A549 (cell line): ENCODE results near the gene MIOX. TPM values are rescaled to one million over a fixed set of nuclear protein-coding genes. Genes with fewer than 3 reads are reported as not detected.

Source experiments
- ATAC-seq, 2 experiments: fragments of 200-7000 bp in 1 of 2; fragments of >200 bp in 1 of 2; cut with Nextera tagmentation in 1 of 2; cut with Tn5 transposase in 1 of 2; 3 replicates each; pipeline versions ENCODE4 v1.8.0 to v1.9.1; 2018 to 2020; ENCODE audit warnings: mild to moderate bottlenecking in 1 of 2, moderate library complexity in 1 of 2
- CTCF ChIA-PET: fragments of 300-600 bp; sonication (Branson Sonifier 250); formaldehyde crosslinking; extraction: SDS; loops from one replicate; lab custom pipeline; 2021; ENCODE audit warnings: antibody characterized with exemption, inconsistent platforms; lab: Yijun Ruan, JAX
- POLR2A ChIA-PET: fragments of 350-600 bp; formaldehyde crosslinking; extraction: SDS; loops from one replicate; lab custom pipeline; 2021; ENCODE audit warnings: antibody characterized with exemption, inconsistent platforms; lab: Yijun Ruan, JAX
- DNase-seq, 2 experiments: peaks; one replicate each; pipeline versions ENCODE4 v3.0.0 to v3.0.0-alpha.2; 2011 to 2016; ENCODE audit warnings: low read depth in 1 of 2, low spot score in 1 of 2
- FAIRE-seq: peaks from 2 replicates; lab custom pipeline; 2011; peaks lifted over from hg19 to GRCh38; lab: Jason Lieb, UNC
- H3K27ac ChIP-seq, 2 experiments: fragments of >200 bp; sonication (Bioruptor Twin); formaldehyde crosslinking; 3 replicates each; pipeline ENCODE4 v1.5.1; 2016 to 2017
- H3K4me1 ChIP-seq: fragments of >200 bp; sonication (Bioruptor Twin); formaldehyde crosslinking; 3 replicates; pipeline ENCODE4 v1.6.1; 2016
- H3K4me2 ChIP-seq: fragments of >200 bp; sonication (Bioruptor Twin); formaldehyde crosslinking; 3 replicates; pipeline ENCODE4 v1.6.1; 2016
- H3K4me3 ChIP-seq: fragments of >200 bp; sonication (Bioruptor Twin); formaldehyde crosslinking; 3 replicates; pipeline ENCODE4 v1.5.1; 2016
- H3K9me3 ChIP-seq: fragments of >200 bp; sonication (Bioruptor Twin); formaldehyde crosslinking; 3 replicates; pipeline ENCODE4 v1.6.1; 2016
- BCL3 ChIP-seq: fragments of >200 bp; sonication (Bioruptor Twin); formaldehyde crosslinking; IDR thresholded peaks from 3 replicates; pipeline ENCODE4 v1.6.1; 2016
- CBX2 ChIP-seq: fragments of 200-600 bp; sonication (generic); IDR thresholded peaks from 2 replicates; pipeline ENCODE4 v1.6.1; 2016; ENCODE audit warnings: low read depth, mild to moderate bottlenecking, borderline replicate concordance
- CBX8 ChIP-seq: fragments of 200-600 bp; sonication (generic); IDR thresholded peaks from 2 replicates; pipeline ENCODE4 v1.6.1; 2016
- CHD2 ChIP-seq: fragments of 150-350 bp; IDR thresholded peaks from 2 replicates; pipeline ENCODE4 v1.6.1; 2014; ENCODE audit warnings: low read length; ENCODE audit not compliant: partially characterized antibody
- EHMT2 ChIP-seq: fragments of 200-600 bp; sonication (generic); IDR thresholded peaks from 2 replicates; pipeline ENCODE4 v1.6.1; 2016; ENCODE audit warnings: antibody characterized with exemption, low read depth, mild to moderate bottlenecking, moderate library complexity
- FOXS1 ChIP-seq: fragments of 250-450 bp; sonication (Bioruptor Pico); IDR thresholded peaks from 2 replicates; pipeline ENCODE4 v1.5.0; 2020; ENCODE audit warnings: mild to moderate bottlenecking, moderate library complexity
- HOXA7 ChIP-seq: fragments of 250-450 bp; sonication (Bioruptor Pico); IDR thresholded peaks from 2 replicates; pipeline ENCODE4 v1.5.0; 2020; ENCODE audit warnings: mild to moderate bottlenecking, moderate library complexity
- HOXB5 ChIP-seq: fragments of 250-450 bp; sonication (Bioruptor Pico); IDR thresholded peaks from 2 replicates; pipeline ENCODE4 v1.5.0; 2020; ENCODE audit warnings: mild to moderate bottlenecking, moderate library complexity
- JUN ChIP-seq, 2 experiments: fragments of >200 bp; sonication (Bioruptor Twin); formaldehyde crosslinking; IDR thresholded peaks; 2 replicates in 1 of 2; 3 replicates in 1 of 2; pipeline ENCODE4 v1.6.1; 2016 to 2017
- KDM5A ChIP-seq: fragments of 200-600 bp; sonication (generic); IDR thresholded peaks from 2 replicates; pipeline ENCODE4 v1.6.1; 2016; ENCODE audit warnings: antibody characterized with exemption, mild to moderate bottlenecking
- MAX ChIP-seq: IDR thresholded peaks from 2 replicates; pipeline ENCODE4 v1.6.1; 2012
- NFE2L2 ChIP-seq: fragments of 150-350 bp; conservative IDR thresholded peaks from 2 replicates; pipeline ENCODE4 v1.6.1; 2014; ENCODE audit warnings: low read length
- NPAS2 ChIP-seq: fragments of 250-450 bp; sonication (Bioruptor Pico); IDR thresholded peaks from 2 replicates; pipeline ENCODE4 v1.8.0; 2022; ENCODE audit warnings: mild to moderate bottlenecking, moderate library complexity, borderline replicate concordance
- PHF8 ChIP-seq: fragments of 200-600 bp; sonication (generic); IDR thresholded peaks from 2 replicates; pipeline ENCODE4 v1.6.1; 2016; ENCODE audit warnings: low read depth, mild to moderate bottlenecking, antibody characterized with exemption, moderate library complexity, borderline replicate concordance
- POLR2A ChIP-seq: IDR thresholded peaks from 2 replicates; pipeline ENCODE4 v1.6.1; 2012; ENCODE audit warnings: mild to moderate bottlenecking, low read length
- RAD21 ChIP-seq, 2 experiments: fragments of >200 bp in 1 of 2; sonication (Bioruptor Twin) in 1 of 2; formaldehyde crosslinking in 1 of 2; IDR thresholded peaks in 1 of 2; conservative IDR thresholded peaks in 1 of 2; 2 replicates in 1 of 2; 3 replicates in 1 of 2; pipeline ENCODE4 v1.6.1; 2012 to 2018; ENCODE audit warnings: inconsistent platforms in 1 of 2
- RCOR1 ChIP-seq: fragments of 150-350 bp; IDR thresholded peaks from 2 replicates; pipeline ENCODE4 v1.6.1; 2014; ENCODE audit warnings: antibody characterized with exemption, low read length, low read depth
- REST ChIP-seq: fragments of 200-600 bp; sonication (generic); IDR thresholded peaks from 2 replicates; pipeline ENCODE4 v1.6.1; 2016; ENCODE audit warnings: antibody characterized with exemption, mild to moderate bottlenecking, moderate library complexity
- RNF2 ChIP-seq: fragments of 200-600 bp; sonication (generic); IDR thresholded peaks from 2 replicates; pipeline ENCODE4 v1.6.1; 2016; ENCODE audit warnings: low read depth, mild to moderate bottlenecking, antibody characterized with exemption, moderate library complexity, borderline replicate concordance
- SMC3 ChIP-seq: fragments of >200 bp; sonication (Bioruptor Twin); formaldehyde crosslinking; IDR thresholded peaks from 3 replicates; pipeline ENCODE4 v1.6.1; 2018; ENCODE audit warnings: inconsistent platforms
- TFCP2L1 ChIP-seq: fragments of 250-450 bp; sonication (Bioruptor Pico); IDR thresholded peaks from 2 replicates; pipeline ENCODE4 v1.5.0; 2021; ENCODE audit warnings: mild to moderate bottlenecking
- TP53 ChIP-seq: fragments of 250-450 bp; sonication (Bioruptor Pico); IDR thresholded peaks from 2 replicates; pipeline ENCODE4 v1.5.0; 2021; ENCODE audit warnings: mild to moderate bottlenecking, moderate library complexity
- USF2 ChIP-seq: fragments of 450-650 bp; IDR thresholded peaks from 2 replicates; pipeline ENCODE4 v1.6.1; 2014; ENCODE audit warnings: antibody characterized with exemption
- ZFP36 ChIP-seq: fragments of 450-650 bp; IDR thresholded peaks from 2 replicates; pipeline ENCODE4 v1.6.1; 2014; ENCODE audit warnings: borderline replicate concordance; ENCODE audit not compliant: partially characterized antibody
- ZNF302 ChIP-seq: fragments of 250-450 bp; sonication (Bioruptor Pico); IDR thresholded peaks from 2 replicates; pipeline ENCODE4 v1.9.0; 2021; ENCODE audit warnings: inconsistent platforms, mild to moderate bottlenecking, moderate library complexity
- WGBS: methylation state at CpG from one replicate; pipeline ENCODE4 v1.1.6; 2017; ENCODE audit errors: missing lambda C conversion rate; 5-methylcytosine and 5-hydroxymethylcytosine counted together
- polyA plus RNA-seq, 4 experiments: library from polyadenylated mRNA; depleted of rRNA in 3 of 4; stranded (reverse); fragments of >200 nt; fragmentation: RNase III in 1 of 4; extraction: RNeasy Plus Mini Kit Qiagen cat#74134 plus additional on column Dnase treatment in 1 of 4; gene quantifications; 2 replicates in 3 of 4; 3 replicates in 1 of 4; pipeline ENCODE4 v1.2.3, GENCODE V29; 2011 to 2017
- TF ChIP-seq, protein P1 (sequence below): fragments of 250-450 bp; sonication (Bioruptor Pico); IDR thresholded peaks from 2 replicates; pipeline ENCODE4 v1.5.0; 2021; ENCODE audit warnings: mild to moderate bottlenecking, moderate library complexity, borderline replicate concordance

MIOX gene
- polyA plus RNA-seq, 2 of the 4 experiments (the other 2 are of a cell fraction) = 0.08 TPM; not detected in 1

- DNase-seq (no peak), FAIRE-seq (no peak), ATAC-seq (no peak)
- H3K27ac ChIP-seq = no peak overlapping the region
- H3K4me2 ChIP-seq = no peak overlapping the region
- no peaks in the 10 kb centered on the region for H3K9me3 ChIP-seq
- POLR2A ChIA-PET = interaction anchor here (0.6 kb wide), 1 partner anchor 210 kb away, joined by 3 read pairs; no protein-coding TSS in a partner anchor
- H3K4me3 ChIP-seq = no peak overlapping the region
- 97% methylated on average over 16 of the region's 30 CpGs for WGBS
- TF ChIP-seq NPAS2 (CRISPR knock-in tag) (no peak), REST (no peak), HOXB5 (no peak), USF2 (no peak), NFE2L2 (no peak), JUN (IDR thresholded peaks at IDR 0.05) (no peak), EHMT2 (no peak), HOXA7 (CRISPR knock-in tag) (no peak), TFCP2L1 (CRISPR knock-in tag) (no peak), RCOR1 (no peak), TP53 (CRISPR knock-in tag) (no peak), RAD21 (conservative IDR thresholded peaks at IDR 0.05 in 1 of 2, IDR thresholded peaks at IDR 0.05 in 1 of 2) (no peak), BCL3 (no peak), CBX2 (no peak), ZFP36 (no peak), CBX8 (no peak), POLR2A (no peak), KDM5A (no peak), FOXS1 (no peak), MAX (no peak)
- H3K4me1 ChIP-seq = peaks cover 5% of the 10 kb centered on the region; the same call in 1 of the 3 replicates
- CTCF ChIA-PET = interaction anchor here (1.5 kb wide), 1 partner anchor 16 kb away, joined by 3 read pairs; no protein-coding TSS in a partner anchor
Observed at GRCh38 chr22:50465066-50465930, 21.4 kb upstream of the MIOX start.

DNA sequence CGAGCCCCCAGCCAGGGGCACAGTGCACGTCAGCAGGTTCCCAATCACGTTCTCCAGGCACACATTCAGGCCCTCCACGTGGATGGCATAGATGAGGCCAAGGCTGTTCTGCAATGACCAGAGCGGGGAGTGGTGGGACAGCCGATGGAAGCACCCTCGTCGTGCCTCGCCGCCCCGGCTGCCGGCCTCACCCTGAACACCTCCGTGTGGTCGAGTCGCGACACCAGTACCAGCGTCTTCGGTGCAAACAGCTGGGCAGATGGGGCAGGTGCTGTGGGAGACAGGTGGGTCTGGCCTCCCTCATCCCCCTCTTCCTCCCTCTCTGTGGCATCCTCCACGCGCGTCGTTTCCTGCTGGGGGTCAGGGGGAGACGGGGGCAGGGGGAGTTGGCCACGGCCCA lies 19.3 kb upstream of the MIOX start:
- Histone ChIP-seq H3K4me1 (peaks cover 8% of the 10 kb centered on the region; the same call in 1 of the 3 replicates), H3K4me3 (no peak overlapping the region), H3K27ac (no peak overlapping the region), H3K4me2 (no peak overlapping the region), H3K9me3 (no peaks in the 10 kb centered on the region)
- CTCF ChIA-PET = interaction anchor here (1.0 to 1.3 kb wide), 3 partner anchors 8 to 192 kb away, joined by 3 to 4 read pairs (median 3); no protein-coding TSS in a partner anchor
- TF ChIP-seq PHF8 (no peak), BCL3 (no peak), ZNF302 (CRISPR knock-in tag) (no peak), NPAS2 (CRISPR knock-in tag) (no peak), SMC3 (no peak), RNF2 (no peak), POLR2A (no peak), CHD2 (no peak)
- TF ChIP-seq, protein P1, sequence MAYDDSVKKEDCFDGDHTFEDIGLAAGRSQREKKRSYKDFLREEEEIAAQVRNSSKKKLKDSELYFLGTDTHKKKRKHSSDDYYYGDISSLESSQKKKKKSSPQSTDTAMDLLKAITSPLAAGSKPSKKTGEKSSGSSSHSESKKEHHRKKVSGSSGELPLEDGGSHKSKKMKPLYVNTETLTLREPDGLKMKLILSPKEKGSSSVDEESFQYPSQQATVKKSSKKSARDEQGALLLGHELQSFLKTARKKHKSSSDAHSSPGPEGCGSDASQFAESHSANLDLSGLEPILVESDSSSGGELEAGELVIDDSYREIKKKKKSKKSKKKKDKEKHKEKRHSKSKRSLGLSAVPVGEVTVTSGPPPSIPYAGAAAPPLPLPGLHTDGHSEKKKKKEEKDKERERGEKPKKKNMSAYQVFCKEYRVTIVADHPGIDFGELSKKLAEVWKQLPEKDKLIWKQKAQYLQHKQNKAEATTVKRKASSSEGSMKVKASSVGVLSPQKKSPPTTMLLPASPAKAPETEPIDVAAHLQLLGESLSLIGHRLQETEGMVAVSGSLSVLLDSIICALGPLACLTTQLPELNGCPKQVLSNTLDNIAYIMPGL = no peak
- WGBS = 91% methylated on average over 16 of the region's 24 CpGs
- ATAC-seq (no peak), FAIRE-seq (no peak), DNase-seq (no peak)
- POLR2A ChIA-PET = no interaction called here
